Adrenal gland (tissue), 12 donors: Measurements from ENCODE around the gene TRPM5. TPM values are rescaled to one million over a fixed set of nuclear protein-coding genes. Genes with fewer than 3 reads are reported as not detected.

Experiments used
- DNase-seq, 7 donors: peaks; one replicate each; pipeline ENCODE4 v3.0.0-alpha.2; 2019 to 2020
- H3K27ac ChIP-seq, 5 donors: fragments of 200-600 bp; sonication (generic) in 4 of 5; 1 replicate in 3 of 5; 2 replicates in 2 of 5; pipeline versions ENCODE4 v1.5.1 to v1.8.0; 2016 to 2020; ENCODE audit warnings: mild to moderate bottlenecking in 1 of 5
- H3K27me3 ChIP-seq: fragments of 200-600 bp; 2 replicates; pipeline ENCODE4 v1.8.0; 2021
- H3K36me3 ChIP-seq, 2 donors: fragments of 200-600 bp; replicated peaks in 1 of 2; 1 replicate in 1 of 2; 2 replicates in 1 of 2; pipeline versions ENCODE4 v1.5.1 to v1.8.0; 2018 to 2022
- H3K4me1 ChIP-seq, 2 donors: fragments of 200-600 bp; replicated peaks in 1 of 2; 1 replicate in 1 of 2; 2 replicates in 1 of 2; pipeline versions ENCODE4 v1.5.1 to v1.8.0; 2018 to 2021
- H3K4me3 ChIP-seq, 4 donors: fragments of 200-600 bp; sonication (generic) in 3 of 4; one replicate each; pipeline ENCODE4 v1.5.1; 2016 to 2018
- H3K9me3 ChIP-seq, 3 donors: fragments of 200-600 bp; sonication (generic) in 1 of 3; replicated peaks in 1 of 3; 1 replicate in 2 of 3; 2 replicates in 1 of 3; pipeline versions ENCODE4 v1.5.1 to v1.8.0; 2016 to 2021
- POLR2A ChIP-seq, 2 donors: fragments of 450-650 bp; IDR thresholded peaks; one replicate each; pipeline ENCODE4 v1.6.1; 2017; ENCODE audit warnings: antibody characterized with exemption in 2 of 2, mild to moderate bottlenecking in 2 of 2, moderate library complexity in 1 of 2
- WGBS, 4 donors: extraction: QIAGEN DNeasy Blood & Tissue Kit in 2 of 4; methylation state at CpG; one replicate each; pipeline versions ENCODE4 v1.1.5 to v1.1.7; 2013 to 2017; 5-methylcytosine and 5-hydroxymethylcytosine counted together
- intact Hi-C, 2 donors: fragments of 100-400 bp; cut with DNase I; formaldehyde crosslinking; loops; one replicate each; pipeline versions ENCODE4 v1.14.1 to v1.15.0; 2022 to 2023
- polyA plus RNA-seq, 3 donors: library from polyadenylated mRNA; stranded (reverse); fragments of 200-250 nt in 2 of 3; fragments of 350-450 nt in 1 of 3; fragmentation: Illumina TruSeq in 1 of 3; extraction: RNeasy Lipid Tissue Mini Kit (QIAGEN cat#74804) in 1 of 3; gene quantifications; one replicate each; pipeline ENCODE4 v1.2.3, GENCODE V29; 2013 to 2014
- total RNA-seq, 9 donors: library from RNA; depleted of rRNA in 4 of 9; stranded (reverse); fragments of >200 nt in 4 of 9; fragments of 120-200 nt in 1 of 9; fragmentation: NEBNext Ultra II Directional in 1 of 9; extraction: Animal tissue kit (Norgen Biotek cat#: 25700) in 1 of 9; gene quantifications; one replicate each; pipeline versions ENCODE4 v1.1.0 to v1.2.4, GENCODE V29; 2013 to 2023
- TF ChIP-seq, protein P1 (sequence below), 6 experiments: fragments of 450-650 bp in 4 of 6; fragments of 200-600 bp in 2 of 6; sonication (generic) in 1 of 6; IDR thresholded peaks; 1 replicate in 5 of 6; 2 replicates in 1 of 6; pipeline versions ENCODE4 v1.5.1 to v1.8.0; 2016 to 2021; ENCODE audit warnings: antibody characterized with exemption in 6 of 6, mild to moderate bottlenecking in 2 of 6, moderate library complexity in 1 of 6
- donor health status: healthy with polysubstance abuse.
- donor health status: Bipolar disorder and iron deficiency.
- donor health status: DM: yes; HTN: yes; CAD: no.
- donor health status: DM: no; HTN: no; CAD: no.
- donor health status: DM: no; HTN: no; CAD: no.
- donor health status: DM: yes; HTN: yes; CAD: no.

The TRPM5 gene
- total and polyA plus RNA-seq, 12 donors = 0.11 to 7.4 (median 0.97) TPM; not detected in 1

DNA sequence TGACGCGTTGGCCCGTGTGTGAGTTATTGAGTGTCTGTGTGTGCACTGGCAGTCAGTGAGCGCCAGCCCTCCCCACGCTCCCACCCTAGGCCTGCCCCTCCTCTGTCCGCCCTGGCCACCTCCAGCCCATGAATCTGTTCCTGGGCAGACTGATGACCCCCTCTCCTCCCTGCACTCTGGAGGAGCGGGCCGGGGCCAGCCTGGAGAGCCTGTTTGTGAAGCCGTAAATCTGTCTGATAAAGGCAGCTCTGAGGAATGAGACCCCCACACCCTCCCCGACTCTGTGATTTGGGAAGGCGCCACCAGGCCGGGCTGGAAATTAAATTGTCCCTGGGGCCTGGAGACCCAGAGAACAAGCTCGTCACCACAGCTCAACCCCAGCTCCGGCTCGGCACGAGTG lies 35.2 kb downstream of the TRPM5 start:
- H3K27ac ChIP-seq = peak overlapping the region in 1 of 5 donors; percentile 40
- intact Hi-C loops = no loop called here
- H3K4me1 ChIP-seq = no peaks in the 10 kb centered on the region
- no peaks in the 10 kb centered on the region for H3K9me3 ChIP-seq
- no peaks in the 10 kb centered on the region for H3K36me3 ChIP-seq
- no peak overlapping the region for H3K4me3 ChIP-seq
- 30 to 63% (median 42%) methylated on average over 2 to 16 of the region's 16 CpGs for WGBS, 4 donors
- TF ChIP-seq, protein P1, sequence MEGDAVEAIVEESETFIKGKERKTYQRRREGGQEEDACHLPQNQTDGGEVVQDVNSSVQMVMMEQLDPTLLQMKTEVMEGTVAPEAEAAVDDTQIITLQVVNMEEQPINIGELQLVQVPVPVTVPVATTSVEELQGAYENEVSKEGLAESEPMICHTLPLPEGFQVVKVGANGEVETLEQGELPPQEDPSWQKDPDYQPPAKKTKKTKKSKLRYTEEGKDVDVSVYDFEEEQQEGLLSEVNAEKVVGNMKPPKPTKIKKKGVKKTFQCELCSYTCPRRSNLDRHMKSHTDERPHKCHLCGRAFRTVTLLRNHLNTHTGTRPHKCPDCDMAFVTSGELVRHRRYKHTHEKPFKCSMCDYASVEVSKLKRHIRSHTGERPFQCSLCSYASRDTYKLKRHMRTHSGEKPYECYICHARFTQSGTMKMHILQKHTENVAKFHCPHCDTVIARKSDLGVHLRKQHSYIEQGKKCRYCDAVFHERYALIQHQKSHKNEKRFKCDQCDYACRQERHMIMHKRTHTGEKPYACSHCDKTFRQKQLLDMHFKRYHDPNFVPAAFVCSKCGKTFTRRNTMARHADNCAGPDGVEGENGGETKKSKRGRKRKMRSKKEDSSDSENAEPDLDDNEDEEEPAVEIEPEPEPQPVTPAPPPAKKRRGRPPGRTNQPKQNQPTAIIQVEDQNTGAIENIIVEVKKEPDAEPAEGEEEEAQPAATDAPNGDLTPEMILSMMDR (IDR thresholded peaks at IDR 0.05) = no peak
- no peak for TF ChIP-seq POLR2A (IDR thresholded peaks at IDR 0.05)
- H3K27me3 ChIP-seq = peaks cover 18% of the 10 kb centered on the region
- no peak for DNase-seq

DNA sequence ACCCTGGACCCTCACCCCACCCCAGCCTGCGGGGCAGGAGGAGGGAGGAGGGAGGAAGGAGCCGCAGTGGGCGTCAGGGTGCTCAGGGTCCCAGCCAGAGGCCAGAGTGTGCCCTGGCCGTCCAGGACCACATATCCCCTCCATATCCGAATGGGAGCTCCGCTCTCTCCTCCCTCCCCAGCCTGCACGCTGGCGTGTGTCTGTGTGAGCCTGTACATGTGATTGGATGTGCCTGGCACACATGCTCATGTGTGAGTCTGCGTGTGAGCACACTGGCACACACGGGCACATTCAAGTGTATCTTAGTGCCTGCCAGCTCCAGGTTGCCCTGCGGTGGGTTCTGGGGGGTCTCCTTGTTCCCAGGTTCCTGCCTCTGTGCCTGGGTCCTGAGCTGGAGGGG lies 35.6 kb downstream of the TRPM5 start:
- DNase-seq = no peak
- no peaks in the 10 kb centered on the region for H3K9me3 ChIP-seq
- no peaks in the 10 kb centered on the region for H3K4me1 ChIP-seq
- no peak for TF ChIP-seq POLR2A (IDR thresholded peaks at IDR 0.05)
- TF ChIP-seq, protein P1 (IDR thresholded peaks at IDR 0.05) = no peak
- WGBS, 4 donors = 50 to 65% (median 61%) methylated on average over 5 to 11 of the region's 11 CpGs
- no peak overlapping the region for H3K4me3 ChIP-seq
- no peak overlapping the region for H3K27ac ChIP-seq
- peaks cover 18% of the 10 kb centered on the region for H3K27me3 ChIP-seq
- H3K36me3 ChIP-seq = peaks cover 0 to 4% of the 10 kb centered on the region in 2 donors
- intact Hi-C loops = no loop called here

DNA sequence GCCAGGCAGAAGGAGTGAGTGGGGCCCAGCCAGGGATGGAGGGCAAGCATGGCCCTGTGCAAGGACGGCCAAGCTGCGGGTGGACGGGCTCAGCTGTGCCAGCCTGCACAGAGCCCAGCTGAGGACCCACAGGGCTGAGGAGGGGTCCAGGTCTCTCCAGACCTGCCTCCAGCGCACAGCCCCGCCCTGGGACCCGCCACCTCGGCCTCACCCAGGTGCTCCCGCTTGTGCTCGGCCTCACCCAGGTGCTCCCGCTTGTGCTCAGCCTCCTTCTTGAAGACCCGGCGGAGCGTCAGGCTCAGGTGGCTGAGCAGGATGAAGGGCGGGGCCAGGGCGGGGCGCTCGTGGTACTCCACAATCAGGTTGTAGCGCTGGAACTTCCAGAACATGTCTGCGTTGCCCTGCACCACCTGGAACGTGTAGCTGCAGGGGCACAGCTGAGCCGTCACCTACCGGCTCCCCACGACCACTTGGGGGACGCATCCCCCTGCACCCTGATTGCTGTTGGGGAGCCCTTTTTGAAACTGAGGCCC lies 37.4 kb downstream of the TRPM5 start:
- intact Hi-C loops = no loop called here
- TF ChIP-seq, protein P1 (IDR thresholded peaks at IDR 0.05) = no peak
- no peak for TF ChIP-seq POLR2A (IDR thresholded peaks at IDR 0.05)
- no peak for DNase-seq
- H3K4me3 ChIP-seq = no peak overlapping the region
- H3K36me3 ChIP-seq = peaks cover 0 to 21% of the 10 kb centered on the region in 2 donors
- WGBS, 4 donors = 80 to 85% (median 84%) methylated on average over 15 to 24 of the region's 24 CpGs
- peaks cover 18% of the 10 kb centered on the region for H3K27me3 ChIP-seq
- no peaks in the 10 kb centered on the region for H3K9me3 ChIP-seq
- no peak overlapping the region for H3K27ac ChIP-seq
- H3K4me1 ChIP-seq = peaks cover under 1 to 3% of the 10 kb centered on the region in 2 donors

DNA sequence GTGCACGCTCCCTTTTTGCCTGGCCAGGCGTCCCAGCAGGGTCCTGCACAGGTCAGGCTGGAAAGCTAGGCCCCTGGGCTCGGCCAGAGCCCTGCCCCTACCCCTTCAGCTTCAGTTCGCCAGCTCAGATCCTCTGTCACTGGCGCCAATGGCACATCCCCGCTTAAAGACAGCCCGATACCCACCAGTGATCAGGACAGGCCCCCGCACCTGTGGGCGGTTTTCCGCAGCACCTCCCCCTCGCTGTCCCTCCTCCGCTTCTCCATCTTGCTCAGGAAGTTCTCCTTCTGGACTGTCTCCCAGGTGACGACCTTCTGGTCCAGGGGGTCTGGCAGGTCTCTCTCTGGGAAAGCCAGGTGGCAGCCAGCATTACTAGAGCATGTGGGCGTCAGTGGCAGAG lies 37.9 kb downstream of the TRPM5 start:
- TF ChIP-seq, protein P1 (IDR thresholded peaks at IDR 0.05) = no peak
- TF ChIP-seq POLR2A (IDR thresholded peaks at IDR 0.05) = no peak
- Histone ChIP-seq H3K9me3 (no peaks in the 10 kb centered on the region), H3K27ac (no peak overlapping the region), H3K36me3 (peaks cover 0 to 21% of the 10 kb centered on the region in 2 donors), H3K4me1 (peaks cover 6 to 8% of the 10 kb centered on the region in 2 donors), H3K27me3 (peaks cover 18% of the 10 kb centered on the region), H3K4me3 (no peak overlapping the region)
- intact Hi-C loops = no loop called here
- no peak for DNase-seq
- 77 to 80% (median 79%) methylated on average over 12 to 14 of the region's 14 CpGs for WGBS, 4 donors
